Measurements from ENCODE around the gene TOX3.

Gene TOX3

DNA sequence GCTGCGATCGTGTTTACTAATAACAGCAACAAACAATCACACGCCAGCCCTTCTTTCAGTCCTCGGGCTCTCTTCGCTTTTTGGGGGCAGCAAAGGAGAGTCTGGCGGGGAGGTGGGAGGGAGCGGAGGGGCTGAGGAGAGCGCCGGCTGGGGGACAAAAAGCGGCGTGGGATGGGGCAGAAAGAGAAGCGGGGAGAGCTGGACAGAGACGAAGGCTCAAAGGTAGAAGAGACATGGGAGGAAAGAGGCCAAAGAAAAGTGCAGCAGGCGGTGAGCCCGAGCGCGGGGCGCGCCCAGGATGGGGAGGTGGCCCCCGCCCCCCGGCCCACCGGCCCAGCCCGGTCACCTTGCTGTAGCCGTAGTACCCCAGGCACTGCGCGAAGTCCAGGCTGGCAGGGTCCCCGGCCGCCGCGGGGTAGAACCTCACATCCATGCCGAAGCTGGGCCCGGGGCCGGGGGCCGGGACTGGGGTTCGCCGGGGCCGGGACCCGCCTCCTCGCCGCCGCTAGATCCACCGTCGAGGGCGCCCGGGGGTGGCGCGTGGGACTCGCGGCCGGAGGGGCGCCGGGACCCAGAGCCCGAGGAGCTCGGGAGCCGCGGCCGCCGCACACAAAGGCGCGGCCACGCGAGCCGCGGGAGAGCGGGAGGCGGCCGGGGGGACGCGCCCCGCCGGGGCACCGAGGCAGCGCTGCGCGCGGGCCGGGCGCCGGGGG, 496 bp downstream of the TOX3 start:
- H3K4me3 ChIP-seq (ENCODE audit: low read length), result peak overlapping the region; percentile 84

DNA sequence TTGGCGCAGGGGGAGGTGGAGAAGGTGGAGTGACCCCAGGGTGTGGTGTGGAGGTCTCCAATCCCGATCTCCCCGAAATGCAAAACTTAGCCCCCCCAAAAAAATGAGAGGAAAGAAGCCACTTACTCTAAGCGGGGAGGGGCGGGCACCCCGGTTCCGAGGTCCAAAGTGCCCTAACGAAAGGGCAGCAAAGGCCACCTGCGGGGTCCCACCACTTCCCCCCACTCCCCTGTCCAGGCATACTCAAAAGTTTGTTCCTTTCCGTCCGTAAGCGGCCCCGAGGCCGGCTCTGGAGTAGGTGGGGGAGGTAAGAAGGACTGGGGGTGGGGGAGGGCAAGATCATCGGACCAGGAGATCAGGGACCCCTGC, 1.1 kb downstream of the TOX3 start:
- H3K4me3 ChIP-seq (ENCODE audit: low read length), result peak overlapping the region; percentile 84
- peak overlapping the region; percentile 75 for H3K27ac ChIP-seq (ENCODE audit: low read length)
- H3K9ac ChIP-seq (ENCODE audit: low read depth, low read length), result peak overlapping the region; percentile 69; the same call in 1 of the 2 replicates
- H3K36me3 ChIP-seq (ENCODE audit: insufficient read depth, low read depth, low read length), result peaks cover 11% of the 10 kb centered on the region; the same call in 1 of the 2 replicates
- no peaks in the 10 kb centered on the region for H3K9me3 ChIP-seq (ENCODE audit: insufficient read depth, low read depth, low read length)
- H3K27me3 ChIP-seq (ENCODE audit: insufficient read depth, low read length), result peaks cover 37% of the 10 kb centered on the region
- H3K4me1 ChIP-seq (ENCODE audit: insufficient read depth, low read length), result peaks cover 26% of the 10 kb centered on the region

More for the DNA sequence above, 496 bp downstream of the TOX3 start:
- H3K36me3 ChIP-seq (ENCODE audit: insufficient read depth, low read depth, low read length), result 0 out of 2 replicates have a peak, but pooled peaks cover 6% of the 10 kb centered on the region
- H3K4me1 ChIP-seq (ENCODE audit: insufficient read depth, low read length), result peaks cover 26% of the 10 kb centered on the region
- H3K27ac ChIP-seq (ENCODE audit: low read length), result peak overlapping the region; percentile 75
- no peaks in the 10 kb centered on the region for H3K9me3 ChIP-seq (ENCODE audit: insufficient read depth, low read depth, low read length)
- H3K27me3 ChIP-seq (ENCODE audit: insufficient read depth, low read length), result peaks cover 43% of the 10 kb centered on the region
- H3K9ac ChIP-seq (ENCODE audit: low read depth, low read length), result peak overlapping the region; percentile 69; the same call in 1 of the 2 replicates

DNA sequence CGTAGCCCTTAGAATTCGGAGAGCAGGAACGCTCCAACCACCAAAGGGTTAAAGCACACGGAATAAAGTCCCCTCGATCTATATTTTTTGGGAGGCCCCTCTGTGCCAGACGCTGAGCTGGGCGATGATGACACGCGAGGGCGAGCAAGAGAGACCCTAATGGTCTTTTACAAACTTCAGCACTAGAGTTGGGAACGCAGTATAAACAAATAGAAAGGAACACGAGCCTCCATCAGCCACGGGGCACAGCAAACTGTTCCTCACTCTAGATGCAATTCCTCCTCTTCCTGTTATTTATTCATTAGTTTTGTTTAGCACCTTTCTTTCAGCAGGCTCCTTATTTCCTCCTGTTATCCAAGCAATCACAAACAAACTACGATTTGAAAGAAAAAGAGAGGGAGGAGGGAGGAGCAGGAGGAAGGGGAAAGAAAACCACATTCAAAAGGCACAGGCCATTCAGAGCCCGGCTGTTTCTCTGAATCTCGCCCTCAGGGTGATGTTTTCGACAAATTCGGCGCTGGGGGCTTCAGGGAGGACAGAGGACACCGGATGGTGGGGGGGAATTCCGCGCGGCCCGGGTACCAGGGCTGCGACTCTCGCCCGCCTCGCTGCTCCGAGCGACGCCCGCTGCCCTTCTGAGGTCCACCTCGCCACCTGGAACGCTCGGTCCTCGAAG, 1.6 kb downstream of the TOX3 start:
- Histone ChIP-seq H3K4me1 (ENCODE audit: insufficient read depth, low read length) (peaks cover 26% of the 10 kb centered on the region), H3K27ac (ENCODE audit: low read length) (peak overlapping the region; percentile 75), H3K27me3 (ENCODE audit: insufficient read depth, low read length) (peaks cover 32% of the 10 kb centered on the region), H3K9ac (ENCODE audit: low read depth, low read length) (peak overlapping the region; percentile 69; the same call in 1 of the 2 replicates), H3K4me3 (ENCODE audit: low read length) (peak overlapping the region; percentile 84), H3K36me3 (ENCODE audit: insufficient read depth, low read depth, low read length) (peaks cover 16% of the 10 kb centered on the region; the same call in 1 of the 2 replicates), H3K9me3 (ENCODE audit: insufficient read depth, low read depth, low read length) (no peaks in the 10 kb centered on the region)

DNA sequence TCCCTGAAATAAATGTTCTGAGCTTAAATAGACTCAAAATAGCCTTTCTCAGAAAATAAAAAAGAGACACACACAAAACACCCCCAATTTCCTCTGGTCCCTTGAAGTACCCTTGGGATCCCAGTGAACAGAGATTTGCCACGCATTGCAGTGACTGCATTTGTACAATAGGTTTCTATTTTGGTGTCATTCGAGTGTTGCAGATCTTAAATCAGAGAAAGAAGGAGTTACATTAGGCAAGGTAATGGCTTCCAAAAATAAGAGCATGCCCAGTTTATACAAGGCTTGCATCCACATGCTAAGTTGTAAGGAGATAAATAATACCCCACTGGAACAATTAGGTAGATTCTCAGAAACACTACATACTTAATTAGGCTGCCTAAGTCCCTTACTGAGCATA, 2.2 kb downstream of the TOX3 start:
- H3K36me3 ChIP-seq (ENCODE audit: insufficient read depth, low read depth, low read length), result peaks cover 18% of the 10 kb centered on the region; the same call in 1 of the 2 replicates
- peaks cover 23% of the 10 kb centered on the region for H3K4me1 ChIP-seq (ENCODE audit: insufficient read depth, low read length)
- peaks cover 25% of the 10 kb centered on the region for H3K27me3 ChIP-seq (ENCODE audit: insufficient read depth, low read length)
- no peak overlapping the region for H3K27ac ChIP-seq (ENCODE audit: low read length)
- peak overlapping the region; percentile 69; the same call in 1 of the 2 replicates for H3K9ac ChIP-seq (ENCODE audit: low read depth, low read length)
- H3K4me3 ChIP-seq (ENCODE audit: low read length), result peak overlapping the region; percentile 84
- no peaks in the 10 kb centered on the region for H3K9me3 ChIP-seq (ENCODE audit: insufficient read depth, low read depth, low read length)

DNA sequence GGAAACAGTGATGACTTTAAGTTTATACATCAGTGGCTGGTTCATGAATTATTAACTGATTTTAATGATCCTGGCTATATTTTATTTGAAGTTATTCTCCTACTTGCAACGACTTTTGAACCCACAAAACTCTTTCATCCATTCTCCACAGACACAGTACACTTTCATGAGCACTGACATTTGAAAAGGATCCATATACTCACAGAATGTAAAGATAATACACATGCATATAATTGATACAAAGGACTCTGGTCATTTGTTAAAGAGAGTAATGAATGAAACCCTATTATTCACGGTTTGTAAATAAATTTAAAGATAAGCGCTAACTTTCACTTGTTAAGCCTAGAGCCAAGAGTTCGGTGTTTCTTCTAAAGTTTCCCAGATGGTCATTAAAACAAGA, 3.3 kb downstream of the TOX3 start:
- Histone ChIP-seq H3K9me3 (ENCODE audit: insufficient read depth, low read depth, low read length) (no peaks in the 10 kb centered on the region), H3K4me3 (ENCODE audit: low read length) (peak overlapping the region; percentile 84), H3K4me1 (ENCODE audit: insufficient read depth, low read length) (peaks cover 17% of the 10 kb centered on the region; the same call in 1 of the 2 replicates), H3K27me3 (ENCODE audit: insufficient read depth, low read length) (peaks cover 15% of the 10 kb centered on the region), H3K9ac (ENCODE audit: low read depth, low read length) (no peak overlapping the region), H3K27ac (ENCODE audit: low read length) (no peak overlapping the region), H3K36me3 (ENCODE audit: insufficient read depth, low read depth, low read length) (peaks cover 22% of the 10 kb centered on the region; the same call in 1 of the 2 replicates)

DNA sequence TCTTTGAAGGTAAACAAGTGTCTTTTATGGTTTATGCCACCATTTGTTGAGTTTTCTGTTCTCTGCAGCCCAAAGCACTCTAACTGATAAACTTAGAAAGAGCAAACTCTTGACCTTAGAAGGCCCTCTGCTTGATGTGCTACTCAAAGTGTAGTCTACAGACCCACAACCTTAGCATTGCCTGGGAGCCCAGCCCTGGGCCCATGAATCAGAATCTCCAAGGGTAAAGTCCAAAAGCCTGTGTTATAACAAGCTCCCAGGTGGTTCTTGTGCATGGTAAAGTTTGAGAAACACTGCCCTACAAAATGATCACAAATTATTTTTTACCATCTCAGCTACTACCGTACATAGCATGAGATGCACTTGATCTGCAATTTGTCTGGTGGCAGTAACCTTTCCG, 6.0 kb downstream of the TOX3 start:
- no peak overlapping the region for H3K4me3 ChIP-seq (ENCODE audit: low read length)

DNA sequence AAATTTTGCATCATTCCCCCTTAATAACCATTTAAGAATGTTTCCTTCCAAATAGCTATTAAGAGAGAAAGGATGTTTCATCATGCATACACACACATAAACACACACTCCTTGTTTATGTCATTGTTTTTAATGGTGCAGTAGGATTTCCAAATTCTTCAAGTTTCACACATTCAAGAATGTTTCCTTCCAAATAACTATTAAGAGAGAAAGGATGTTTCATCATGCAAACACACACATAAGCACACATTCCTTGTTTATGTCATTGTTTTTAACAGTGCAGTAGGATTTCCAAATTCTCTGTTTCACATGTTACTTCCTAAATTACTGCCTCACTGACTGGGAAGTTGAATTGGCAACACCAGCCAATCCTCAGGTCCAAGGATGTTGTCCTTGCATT, 7.8 kb downstream of the TOX3 start:
- no peak overlapping the region for H3K4me3 ChIP-seq (ENCODE audit: low read length)
- no peak overlapping the region for H3K27ac ChIP-seq (ENCODE audit: low read length)
- H3K9ac ChIP-seq (ENCODE audit: low read depth, low read length), result no peak overlapping the region
- H3K27me3 ChIP-seq (ENCODE audit: insufficient read depth, low read length), result no peaks in the 10 kb centered on the region
- peaks cover 8% of the 10 kb centered on the region; the same call in 1 of the 2 replicates for H3K4me1 ChIP-seq (ENCODE audit: insufficient read depth, low read length)
- H3K36me3 ChIP-seq (ENCODE audit: insufficient read depth, low read depth, low read length), result peaks cover 22% of the 10 kb centered on the region; the same call in 1 of the 2 replicates
- H3K9me3 ChIP-seq (ENCODE audit: insufficient read depth, low read depth, low read length), result no peaks in the 10 kb centered on the region

More for the DNA sequence above, 6.0 kb downstream of the TOX3 start:
- Histone ChIP-seq H3K9me3 (ENCODE audit: insufficient read depth, low read depth, low read length) (no peaks in the 10 kb centered on the region), H3K27me3 (ENCODE audit: insufficient read depth, low read length) (no peaks in the 10 kb centered on the region), H3K27ac (ENCODE audit: low read length) (no peak overlapping the region), H3K4me1 (ENCODE audit: insufficient read depth, low read length) (peaks cover 12% of the 10 kb centered on the region; the same call in 1 of the 2 replicates), H3K9ac (ENCODE audit: low read depth, low read length) (no peak overlapping the region), H3K36me3 (ENCODE audit: insufficient read depth, low read depth, low read length) (peaks cover 22% of the 10 kb centered on the region; the same call in 1 of the 2 replicates)

DNA sequence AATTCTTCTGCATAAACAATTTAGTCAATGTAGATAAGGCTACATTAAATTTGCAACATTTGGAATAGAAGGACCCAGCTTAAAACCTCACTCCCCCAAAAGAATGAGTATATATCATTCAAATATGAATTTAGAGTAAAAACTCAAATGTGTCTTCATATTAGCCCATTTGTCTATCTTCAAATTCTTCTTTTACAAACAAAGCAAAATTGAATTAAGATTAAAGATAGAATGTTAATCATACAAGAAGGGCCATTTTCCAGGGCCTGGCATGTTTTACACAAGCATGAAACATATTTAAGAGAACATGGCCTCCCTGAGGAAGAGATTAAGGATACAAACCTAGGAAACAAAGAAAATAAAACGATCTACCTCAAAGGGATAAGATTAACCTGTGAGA, 8.4 kb downstream of the TOX3 start:
- Histone ChIP-seq H3K4me1 (ENCODE audit: insufficient read depth, low read length) (peaks cover 11% of the 10 kb centered on the region; the same call in 1 of the 2 replicates), H3K27ac (ENCODE audit: low read length) (no peak overlapping the region), H3K36me3 (ENCODE audit: insufficient read depth, low read depth, low read length) (peaks cover 22% of the 10 kb centered on the region; the same call in 1 of the 2 replicates), H3K9ac (ENCODE audit: low read depth, low read length) (no peak overlapping the region), H3K9me3 (ENCODE audit: insufficient read depth, low read depth, low read length) (no peaks in the 10 kb centered on the region), H3K27me3 (ENCODE audit: insufficient read depth, low read length) (no peaks in the 10 kb centered on the region), H3K4me3 (ENCODE audit: low read length) (no peak overlapping the region)

DNA sequence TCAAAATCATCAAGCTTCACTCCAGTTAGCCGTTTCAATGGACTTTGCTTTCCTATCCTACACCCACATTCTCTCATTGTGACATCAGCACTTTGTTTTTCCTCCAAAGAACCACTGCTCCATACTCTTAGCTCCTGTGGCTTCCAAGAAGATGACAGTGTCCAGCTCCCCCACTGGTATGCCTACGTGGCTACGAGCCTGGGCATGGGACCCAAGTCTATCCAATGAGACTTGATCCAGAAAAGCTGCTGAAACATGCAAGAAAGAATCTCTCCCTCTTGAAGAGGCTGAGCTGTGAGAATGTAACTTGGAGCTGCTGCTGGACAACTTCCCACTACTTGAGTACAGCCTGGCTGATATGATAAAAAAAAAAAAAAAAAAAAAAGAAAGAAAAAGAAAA, 9.4 kb downstream of the TOX3 start:
- H3K9me3 ChIP-seq (ENCODE audit: insufficient read depth, low read depth, low read length), result no peaks in the 10 kb centered on the region
- peaks cover 12% of the 10 kb centered on the region; the same call in 1 of the 2 replicates for H3K4me1 ChIP-seq (ENCODE audit: insufficient read depth, low read length)
- no peak overlapping the region for H3K9ac ChIP-seq (ENCODE audit: low read depth, low read length)
- peaks cover 22% of the 10 kb centered on the region; the same call in 1 of the 2 replicates for H3K36me3 ChIP-seq (ENCODE audit: insufficient read depth, low read depth, low read length)
- H3K27ac ChIP-seq (ENCODE audit: low read length), result no peak overlapping the region
- no peaks in the 10 kb centered on the region for H3K27me3 ChIP-seq (ENCODE audit: insufficient read depth, low read length)
- no peak overlapping the region for H3K4me3 ChIP-seq (ENCODE audit: low read length)

DNA sequence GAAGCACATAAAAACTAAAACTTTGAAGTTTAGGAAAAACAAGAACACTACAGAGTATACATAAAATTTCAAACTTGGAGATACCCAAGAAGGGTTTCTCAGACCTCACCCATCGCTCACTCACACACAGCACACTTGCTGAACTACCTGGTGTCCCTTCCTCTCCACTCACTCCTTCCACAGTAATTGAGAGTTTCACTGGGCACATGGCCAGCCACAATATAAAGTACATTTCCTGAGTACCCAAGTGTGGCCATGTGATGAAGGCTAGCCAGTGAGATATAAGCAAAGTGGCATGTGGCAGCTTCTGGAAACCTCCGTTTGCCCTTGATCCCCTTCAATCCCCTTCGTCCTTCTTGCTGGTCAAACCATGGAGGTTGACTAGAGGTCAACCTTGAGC, 11.9 kb downstream of the TOX3 start:
- peaks cover 5% of the 10 kb centered on the region; the same call in 1 of the 2 replicates for H3K36me3 ChIP-seq (ENCODE audit: insufficient read depth, low read depth, low read length)
- no peak overlapping the region for H3K27ac ChIP-seq (ENCODE audit: low read length)

DNA sequence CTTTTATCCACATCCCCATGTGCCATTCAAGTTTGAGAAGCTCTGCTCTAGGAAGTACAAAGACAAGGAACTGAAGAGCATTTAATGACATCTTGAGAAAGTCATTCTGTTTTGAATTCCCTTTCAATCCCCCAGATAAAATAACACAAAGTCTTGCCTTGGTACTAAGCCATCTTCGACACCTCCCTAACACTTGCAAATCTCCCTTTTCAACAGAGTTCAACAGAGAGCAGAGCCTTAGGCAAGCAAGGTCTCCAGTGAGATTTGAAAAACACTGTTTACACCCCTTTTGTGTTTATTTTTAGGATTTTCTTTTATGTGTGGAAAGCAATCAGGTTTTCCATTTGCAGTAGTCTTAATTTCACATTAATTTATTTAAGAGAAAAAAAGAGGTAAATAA, 13.6 kb downstream of the TOX3 start:
- Histone ChIP-seq H3K4me3 (ENCODE audit: low read length) (no peak overlapping the region), H3K27ac (ENCODE audit: low read length) (no peak overlapping the region)

More for the DNA sequence above, 11.9 kb downstream of the TOX3 start:
- Histone ChIP-seq H3K27me3 (ENCODE audit: insufficient read depth, low read length) (no peaks in the 10 kb centered on the region), H3K9ac (ENCODE audit: low read depth, low read length) (no peak overlapping the region), H3K4me3 (ENCODE audit: low read length) (no peak overlapping the region), H3K4me1 (ENCODE audit: insufficient read depth, low read length) (peaks cover 12% of the 10 kb centered on the region; the same call in 1 of the 2 replicates), H3K9me3 (ENCODE audit: insufficient read depth, low read depth, low read length) (no peaks in the 10 kb centered on the region)

More for the DNA sequence above, 13.6 kb downstream of the TOX3 start:
- H3K9ac ChIP-seq (ENCODE audit: low read depth, low read length), result no peak overlapping the region
- peaks cover 26% of the 10 kb centered on the region; the same call in 1 of the 2 replicates for H3K4me1 ChIP-seq (ENCODE audit: insufficient read depth, low read length)
- H3K36me3 ChIP-seq (ENCODE audit: insufficient read depth, low read depth, low read length), result no peaks in the 10 kb centered on the region
- H3K27me3 ChIP-seq (ENCODE audit: insufficient read depth, low read length), result no peaks in the 10 kb centered on the region
- no peaks in the 10 kb centered on the region for H3K9me3 ChIP-seq (ENCODE audit: insufficient read depth, low read depth, low read length)

Measured in iPS-20b (cell line).